HEK293T (cell line): ENCODE data around the gene WNT8A.
"Not testable (repeated sequence)": the region's sequence is repeated elsewhere in the genome, so short reads cannot be mapped to it uniquely, and the experiment has no call there.

Experiments used
- CTCF ChIA-PET: fragments of 350-600 bp; formaldehyde crosslinking; extraction: SDS; loops from one replicate; lab custom pipeline; 2021; ENCODE audit warnings: antibody characterized with exemption, inconsistent platforms; lab: Yijun Ruan, JAX
- POLR2A ChIA-PET: fragments of 350-600 bp; formaldehyde crosslinking; extraction: SDS; loops from one replicate; lab custom pipeline; 2020; ENCODE audit warnings: antibody characterized with exemption, inconsistent platforms; lab: Yijun Ruan, JAX
- DNase-seq: peaks from one replicate; pipeline ENCODE4 v3.0.0; 2012; ENCODE audit warnings: mixed read lengths; ENCODE audit errors: extremely low spot score
- ARNT ChIP-seq: fragments of 450-650 bp; IDR thresholded peaks from 2 replicates; pipeline ENCODE4 v1.6.1; 2017; ENCODE audit warnings: mild to moderate bottlenecking
- BHLHE40 ChIP-seq: fragments of 450-650 bp; IDR thresholded peaks from 2 replicates; pipeline ENCODE4 v1.6.1; 2016; ENCODE audit warnings: mild to moderate bottlenecking, moderate library complexity, borderline replicate concordance
- CTBP1 ChIP-seq: fragments of 450-650 bp; IDR thresholded peaks from 2 replicates; pipeline ENCODE4 v1.6.1; 2016; ENCODE audit warnings: borderline replicate concordance
- ELF4 ChIP-seq: fragments of 450-650 bp; IDR thresholded peaks from 2 replicates; pipeline ENCODE4 v1.6.1; 2017; ENCODE audit warnings: antibody characterized with exemption
- FOXA1 ChIP-seq: fragments of 450-650 bp; IDR thresholded peaks from 2 replicates; pipeline ENCODE4 v1.6.1; 2016; ENCODE audit warnings: mild to moderate bottlenecking
- FOXK2 ChIP-seq: fragments of 450-650 bp; IDR thresholded peaks from 2 replicates; pipeline ENCODE4 v1.6.1; 2016; ENCODE audit warnings: mild to moderate bottlenecking
- FOXM1 ChIP-seq: fragments of 450-650 bp; IDR thresholded peaks from 2 replicates; pipeline ENCODE4 v1.6.1; 2017; ENCODE audit warnings: mild to moderate bottlenecking, borderline replicate concordance
- HDGF ChIP-seq: fragments of 450-650 bp; IDR thresholded peaks from 2 replicates; pipeline ENCODE4 v1.6.1; 2017; ENCODE audit warnings: antibody characterized with exemption, borderline replicate concordance
- L3MBTL2 ChIP-seq: fragments of 450-650 bp; conservative IDR thresholded peaks from 2 replicates; pipeline ENCODE4 v1.6.1; 2016; ENCODE audit warnings: mild to moderate bottlenecking
- LEF1 ChIP-seq: fragments of 450-650 bp; IDR thresholded peaks from 2 replicates; pipeline ENCODE4 v1.6.1; 2017; ENCODE audit warnings: mild to moderate bottlenecking, borderline replicate concordance
- NFRKB ChIP-seq: fragments of 450-650 bp; IDR thresholded peaks from 2 replicates; pipeline ENCODE4 v1.6.1; 2016; ENCODE audit warnings: mild to moderate bottlenecking, moderate library complexity
- PKNOX1 ChIP-seq: fragments of 450-650 bp; IDR thresholded peaks from 2 replicates; pipeline ENCODE4 v1.6.1; 2016
- SP1 ChIP-seq: fragments of 450-650 bp; IDR thresholded peaks from 2 replicates; pipeline ENCODE4 v1.6.1; 2017
- SUZ12 ChIP-seq: fragments of 450-650 bp; IDR thresholded peaks from 2 replicates; pipeline ENCODE4 v1.6.1; 2016; ENCODE audit warnings: mild to moderate bottlenecking
- TARDBP ChIP-seq: fragments of 450-650 bp; IDR thresholded peaks from 2 replicates; pipeline ENCODE4 v1.6.1; 2016
- ZNF384 ChIP-seq: fragments of 450-650 bp; IDR thresholded peaks from 2 replicates; pipeline ENCODE4 v1.6.1; 2016

WNT8A gene

GRCh38 chr5:138064526-138064925 is 19.3 kb upstream of the WNT8A start:
- POLR2A ChIA-PET: interaction anchor here (0.6 kb wide), 1 partner anchor 31 kb away, joined by 4 read pairs; the partner anchor contains the start of gene FAM13B
- no peak for DNase-seq
- no peak for TF ChIP-seq NFRKB
- no peak for TF ChIP-seq SUZ12
- no peak for TF ChIP-seq PKNOX1
- TF ChIP-seq ELF4: no peak
- no peak for TF ChIP-seq FOXK2
- TF ChIP-seq SP1: no peak
- no peak for TF ChIP-seq BHLHE40
- TF ChIP-seq FOXM1: no peak
- TF ChIP-seq ARNT: no peak
- no peak for TF ChIP-seq FOXA1
- no peak for TF ChIP-seq L3MBTL2
- TF ChIP-seq TARDBP: no peak
- TF ChIP-seq LEF1: no peak
- TF ChIP-seq HDGF: no peak
- TF ChIP-seq CTBP1: no peak
- TF ChIP-seq ZNF384: no peak
- CTCF ChIA-PET: interaction anchor here (0.6 to 5.0 kb wide), 15 partner anchors 8 to 285 kb away, joined by 3 to 39 read pairs (median 4); partner anchors contain the start of gene BRD8

GRCh38 chr5:138065102-138065501 is 18.7 kb upstream of the WNT8A start:
- ChIA-PET CTCF (interaction anchor here (0.6 to 5.0 kb wide), 16 partner anchors 8 to 286 kb away, joined by 3 to 39 read pairs (median 4); partner anchors contain the start of genes BRD8 and FAM13B), POLR2A (interaction anchor here (0.6 kb wide), 1 partner anchor 32 kb away, joined by 4 read pairs; the partner anchor contains the start of gene FAM13B)
- DNase-seq: peak; percentile 53
- TF ChIP-seq TARDBP (no peak), FOXM1 (no peak), CTBP1 (no peak), SP1 (no peak), ELF4 (no peak), FOXA1 (no peak), L3MBTL2 (no peak), ARNT (no peak), ZNF384 (no peak), LEF1 (no peak), NFRKB (no peak), FOXK2 (no peak), HDGF (no peak), SUZ12 (no peak), PKNOX1 (no peak), BHLHE40 (no peak)

- POLR2A ChIA-PET: no interaction called here
- no peak for DNase-seq
- CTCF ChIA-PET: interaction anchor here (0.7 to 3.2 kb wide), 6 partner anchors 7 to 439 kb away, joined by 3 to 25 read pairs (median 6); no protein-coding TSS in a partner anchor
- TF ChIP-seq ELF4 (no peak), FOXM1 (no peak), SP1 (no peak), CTBP1 (no peak), SUZ12 (no peak), ARNT (no peak), BHLHE40 (no peak), PKNOX1 (no peak), FOXK2 (no peak), TARDBP (no peak), NFRKB (no peak), ZNF384 (no peak), LEF1 (no peak), HDGF (no peak), L3MBTL2 (no peak), FOXA1 (no peak)
These were observed 15.9 kb upstream of the WNT8A start for GRCh38 chr5:138067945-138068344.

- CTCF ChIA-PET: interaction anchor here (0.6 to 3.2 kb wide), 21 partner anchors 8 to 751 kb away, joined by 3 to 25 read pairs (median 3); partner anchors contain the start of gene CDC25C
- POLR2A ChIA-PET: interaction anchor here (0.5 to 1.2 kb wide), 4 partner anchors 21 to 317 kb away, joined by 3 to 6 read pairs (median 3); partner anchors contain the start of gene FAM13B
- TF ChIP-seq PKNOX1 (peak; percentile 60; the same call in 1 of the 2 replicates), HDGF (no peak)
- peak; percentile 79 for DNase-seq
These were observed 14.9 kb upstream of the WNT8A start for GRCh38 chr5:138068742-138069600.

GRCh38 chr5:138070026-138070425 is 13.8 kb upstream of the WNT8A start:
- POLR2A ChIA-PET: interaction anchor here (1.2 kb wide), 1 partner anchor 37 kb away, joined by 6 read pairs; the partner anchor contains the start of gene FAM13B
- CTCF ChIA-PET: interaction anchor here (0.6 to 3.2 kb wide), 7 partner anchors 7 to 753 kb away, joined by 3 to 12 read pairs (median 3); partner anchors contain the start of gene CDC25C
- not testable (repeated sequence) for DNase-seq
